ELF-1 (cell line): ENCODE data around the gene FNBP1.
"Not testable (repeated sequence)": the region's sequence is repeated elsewhere in the genome, so short reads cannot be mapped to it uniquely, and the experiment has no call there.

Experiments
- DNase-seq: peaks from one replicate; pipeline ENCODE4 v3.0.0-alpha.2; 2016; ENCODE audit warnings: low read depth, low spot score

FNBP1 gene

DNA sequence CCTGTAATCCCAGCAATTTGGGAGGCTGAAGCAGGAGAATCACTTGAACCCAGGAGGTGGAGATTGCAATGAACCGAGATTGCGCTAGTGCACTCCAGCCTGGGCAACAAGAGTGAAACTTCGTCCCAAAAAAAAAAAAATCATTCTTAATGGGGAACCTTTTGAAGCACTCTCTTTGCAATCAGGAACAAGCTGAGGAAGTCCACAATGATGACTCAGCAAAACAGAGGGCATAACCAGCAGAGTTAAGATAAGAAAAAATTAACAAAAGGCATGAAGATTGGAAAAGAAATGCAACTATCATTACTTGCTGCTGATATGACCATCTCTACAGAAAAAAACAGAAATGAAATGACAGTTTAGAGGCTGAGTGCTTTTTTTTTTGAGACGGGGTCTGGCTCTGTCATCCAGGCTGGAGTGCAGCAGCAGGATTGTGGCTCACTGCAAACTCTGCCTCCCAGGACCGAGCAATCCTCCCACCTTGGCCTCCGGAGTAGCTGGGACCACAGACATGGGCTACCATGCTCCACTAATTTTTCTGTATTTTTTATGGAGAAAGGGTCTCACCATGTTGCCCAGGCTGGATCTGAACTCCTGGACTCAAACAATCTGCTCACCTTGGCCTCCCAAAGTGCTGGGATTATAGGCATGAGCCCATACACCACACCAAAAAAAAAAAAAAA is 88.0 kb downstream of the FNBP1 start:
- DNase-seq: no peak

DNA sequence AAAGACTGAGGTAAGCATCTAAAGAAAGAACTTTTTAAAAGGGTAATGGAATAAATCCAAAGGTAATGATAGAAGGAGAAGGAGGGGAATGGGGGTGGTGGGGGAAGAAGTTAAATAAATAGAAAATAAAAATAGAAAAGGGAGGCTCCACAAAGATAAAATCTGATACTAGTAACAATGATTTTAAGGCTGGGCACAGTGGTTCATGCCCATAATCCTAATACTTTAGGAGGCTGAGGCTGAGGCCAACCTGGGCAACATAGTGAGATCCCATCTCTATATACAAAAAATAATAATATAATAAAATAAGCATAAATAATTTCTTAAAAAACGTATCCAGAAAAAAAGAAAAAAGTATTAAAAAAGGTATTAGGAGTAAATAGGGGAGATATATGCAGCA is 89.3 kb downstream of the FNBP1 start:
- DNase-seq: no peak

DNA sequence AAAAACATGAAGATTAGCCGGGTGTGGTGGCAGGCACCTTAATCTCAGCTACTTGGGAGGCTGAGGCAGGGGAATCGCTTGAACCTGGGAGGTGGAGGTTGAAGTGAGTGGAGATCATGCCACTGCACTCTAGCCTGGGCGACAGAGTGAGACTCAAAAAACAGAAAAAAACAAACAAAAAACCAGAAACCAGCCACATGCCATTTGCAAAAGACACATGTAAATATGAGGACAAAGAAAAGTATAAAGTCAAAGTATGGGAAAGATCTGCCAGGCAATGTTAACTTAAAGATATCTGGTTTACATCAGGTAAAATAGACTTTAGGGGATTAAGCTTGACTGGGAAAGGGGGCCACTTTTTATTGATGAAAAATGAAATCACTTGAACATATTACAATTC is 90.7 kb downstream of the FNBP1 start:
- DNase-seq: no peak

DNA sequence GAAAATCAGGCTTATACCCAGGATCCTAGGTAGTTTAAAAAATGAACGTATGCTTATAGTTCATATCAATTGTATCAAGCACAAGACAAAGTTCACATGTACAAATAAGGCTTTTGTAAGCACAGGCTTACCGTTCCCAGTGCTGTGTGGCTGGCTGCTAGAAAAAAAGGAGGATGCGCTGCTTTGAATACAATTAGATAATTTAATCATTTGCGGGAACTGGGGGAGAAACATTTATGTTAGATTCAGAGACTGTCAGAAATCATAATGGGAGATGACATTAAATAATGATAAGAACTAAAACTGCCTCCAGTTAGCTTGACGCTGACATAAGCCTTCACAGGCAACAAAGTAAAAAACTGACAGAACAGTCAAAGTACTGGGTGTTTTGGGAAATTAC is 93.2 kb downstream of the FNBP1 start:
- DNase-seq: no peak

DNA sequence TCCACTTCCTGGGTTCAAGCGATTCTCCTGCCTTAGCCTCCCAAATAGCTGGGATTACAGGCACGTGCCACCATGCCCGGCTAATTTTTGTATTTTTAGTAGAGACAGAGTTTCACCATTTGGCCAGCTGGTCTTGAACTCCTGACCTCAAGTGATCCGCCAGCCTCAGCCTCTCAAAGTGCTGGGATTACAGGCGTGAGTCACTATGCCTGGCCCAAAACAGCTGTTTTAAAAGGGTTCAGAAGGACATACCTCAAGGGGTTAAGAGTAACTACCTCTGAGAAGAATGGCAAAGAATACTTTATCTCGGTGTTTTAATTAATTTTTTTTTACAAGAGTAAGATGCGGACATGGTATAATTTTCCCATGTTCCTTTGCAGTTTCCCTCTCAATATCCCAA is 94.4 kb downstream of the FNBP1 start:
- not testable (repeated sequence) for DNase-seq

DNA sequence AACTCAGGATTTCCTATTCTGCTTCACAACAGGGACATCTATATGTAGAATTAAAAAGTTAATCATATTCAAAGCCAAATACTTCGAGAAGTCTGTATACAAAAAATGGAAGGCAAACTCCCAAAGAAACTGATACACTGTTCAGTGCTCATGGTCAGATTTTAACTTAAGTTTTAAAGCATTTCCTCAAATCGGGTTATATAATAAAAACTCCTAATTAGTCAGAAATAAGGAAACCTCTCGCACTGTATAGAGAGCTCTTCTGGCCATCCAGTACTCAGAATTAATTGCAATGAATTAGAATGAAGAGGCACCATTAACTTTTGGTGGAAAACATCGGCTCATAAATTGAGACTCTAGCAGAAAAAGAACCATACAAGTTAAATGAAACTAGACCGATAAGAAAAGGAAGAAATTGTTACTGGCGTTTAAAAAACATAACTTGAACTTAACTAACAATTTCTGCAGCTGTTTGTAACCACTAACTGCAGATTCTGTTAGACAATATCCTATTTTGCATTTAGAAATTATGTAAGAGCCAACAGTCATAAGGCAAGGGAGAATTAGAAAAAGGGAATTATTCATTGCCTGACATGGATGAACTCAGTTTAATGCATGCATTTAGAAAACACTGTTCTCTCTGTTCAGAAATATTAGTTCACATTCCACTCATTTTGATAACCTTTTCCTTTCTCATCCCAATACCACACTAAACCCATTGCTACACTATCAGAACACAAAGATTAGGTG is 96.6 kb downstream of the FNBP1 start:
- no peak for DNase-seq

DNA sequence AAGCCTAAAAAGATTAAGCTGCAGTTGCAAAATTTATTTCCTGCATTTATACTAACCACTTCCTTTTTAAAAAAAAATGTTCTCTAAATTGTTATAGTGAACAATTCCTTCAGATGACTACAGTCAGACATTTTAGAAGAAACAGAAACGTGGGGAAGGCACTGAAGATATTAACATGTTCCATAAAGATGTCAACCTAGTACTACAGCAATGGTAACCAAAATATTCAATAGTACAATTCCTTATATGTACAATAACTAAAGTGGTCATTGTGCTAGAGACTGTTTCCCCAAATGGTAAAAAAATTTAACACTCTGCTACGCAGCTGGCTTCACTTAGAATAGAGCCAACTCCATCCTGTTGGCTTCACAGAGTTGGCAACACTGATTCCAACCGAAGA is 97.7 kb downstream of the FNBP1 start:
- DNase-seq: no peak

DNA sequence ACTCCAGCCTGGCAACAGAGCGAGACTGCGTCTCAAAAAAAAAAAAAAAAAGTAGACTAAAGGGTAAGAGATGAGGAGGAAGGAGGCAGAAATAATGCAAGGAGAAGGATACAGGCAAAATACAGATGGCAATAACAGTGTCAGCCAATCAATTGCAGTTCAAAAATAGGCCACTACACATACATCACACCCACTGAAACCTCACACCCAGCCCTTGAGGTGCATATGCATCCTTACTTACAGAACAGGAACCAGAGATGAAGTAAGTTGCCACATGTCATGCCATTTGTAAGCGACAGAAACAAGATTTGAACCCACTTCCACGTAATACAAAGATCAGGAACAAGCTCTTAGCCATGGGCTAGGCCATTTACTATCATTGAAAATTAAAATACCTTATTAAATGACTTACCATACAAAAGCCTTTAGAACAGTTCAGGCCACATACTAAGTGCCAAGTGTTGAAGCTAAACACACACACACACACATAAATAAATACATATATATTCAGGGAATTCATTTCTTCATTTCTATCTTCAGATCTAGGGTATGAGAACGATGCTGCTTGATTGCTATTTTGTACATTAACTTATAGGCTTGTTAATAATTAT is 98.4 kb downstream of the FNBP1 start:
- DNase-seq: no peak

DNA sequence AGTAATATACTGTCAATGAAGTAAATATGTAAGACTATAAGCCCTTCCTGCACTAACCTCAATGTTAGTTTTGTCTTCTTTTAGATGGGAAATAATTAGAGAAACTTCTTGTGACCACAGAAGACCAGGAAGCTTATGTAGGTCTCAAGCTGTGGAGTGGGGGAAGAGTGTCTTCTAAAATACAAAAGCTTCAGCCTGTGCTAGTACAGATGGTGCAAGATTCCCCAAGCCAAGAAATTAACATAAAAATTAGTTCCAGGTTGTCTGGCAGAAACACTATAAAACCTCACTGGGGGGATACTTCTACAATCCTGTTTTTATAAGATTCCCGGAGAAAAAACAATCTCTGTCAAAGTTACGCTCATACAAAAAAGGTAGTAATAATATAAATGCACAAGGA is 103.6 kb downstream of the FNBP1 start:
- DNase-seq: no peak

DNA sequence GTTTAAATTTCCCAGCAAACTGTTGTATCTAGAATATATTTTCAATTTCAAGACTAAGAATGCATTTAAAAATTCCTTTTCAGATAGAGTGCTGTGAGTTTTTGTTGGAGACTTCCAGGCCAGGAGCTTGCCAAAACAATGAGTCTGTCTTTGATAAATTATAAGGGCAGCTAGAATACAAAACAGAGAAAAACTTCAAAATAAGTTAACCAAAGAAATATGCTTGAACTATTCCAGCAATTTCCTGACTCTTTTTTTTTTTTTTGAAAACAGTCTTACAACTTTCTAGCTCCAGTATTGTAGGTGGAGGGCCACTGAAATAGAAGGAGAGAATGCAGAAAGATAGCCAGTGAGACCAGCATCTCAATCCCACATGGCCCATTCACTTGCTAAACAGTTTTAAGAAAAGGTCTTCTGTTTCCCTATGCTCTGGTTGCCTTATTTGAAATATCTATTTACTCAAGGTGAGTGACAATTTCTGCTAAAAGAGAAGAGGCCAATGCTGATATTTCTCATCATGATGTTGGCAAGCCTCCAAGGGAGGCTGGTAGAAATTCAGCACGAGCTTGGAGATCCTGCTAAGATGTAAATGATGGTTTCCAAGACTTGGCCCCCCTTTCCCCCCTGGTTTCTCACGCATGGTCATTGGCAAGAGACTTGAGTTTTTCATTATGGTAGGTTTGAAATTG is 104.6 kb downstream of the FNBP1 start:
- no peak for DNase-seq

DNA sequence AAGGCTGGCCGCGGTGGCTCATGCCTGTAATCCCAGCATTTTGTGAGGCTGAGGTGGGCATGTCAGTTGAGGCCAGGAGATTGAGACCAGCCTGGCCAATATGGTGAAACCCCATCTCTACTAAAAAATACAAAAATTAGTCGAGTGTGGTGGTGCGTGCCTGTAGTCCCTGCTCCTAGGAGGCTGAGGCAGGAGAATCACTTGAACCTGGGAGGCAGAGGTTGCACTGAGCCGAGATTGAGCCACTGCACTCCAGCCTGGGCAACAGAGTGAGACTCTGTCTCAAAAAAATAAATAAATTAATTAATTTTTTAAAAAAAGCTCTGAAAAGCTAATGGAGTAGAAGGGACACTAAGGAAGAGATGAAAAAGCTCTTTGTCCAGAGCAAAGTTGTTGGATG is 105.1 kb downstream of the FNBP1 start:
- DNase-seq: not testable (repeated sequence)

DNA sequence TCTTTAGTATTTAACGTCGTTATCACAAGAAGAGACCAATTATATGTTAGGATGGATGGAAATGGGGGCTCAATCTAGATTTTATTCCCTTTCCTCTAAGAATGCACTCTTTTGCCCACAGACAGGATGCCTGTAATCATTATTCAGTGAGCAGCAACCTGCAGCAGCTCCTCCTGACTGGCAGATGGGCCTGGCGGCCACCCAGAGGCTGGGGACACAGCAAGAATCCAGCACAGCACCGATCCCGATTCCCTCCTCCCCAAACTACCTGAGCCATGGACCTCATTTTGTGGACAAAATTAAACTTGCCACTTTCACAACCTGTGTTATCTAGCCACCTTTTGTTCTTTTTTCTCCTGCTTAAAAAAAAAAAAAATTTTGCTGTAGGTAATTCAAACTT is 106.8 kb downstream of the FNBP1 start:
- no peak for DNase-seq

DNA sequence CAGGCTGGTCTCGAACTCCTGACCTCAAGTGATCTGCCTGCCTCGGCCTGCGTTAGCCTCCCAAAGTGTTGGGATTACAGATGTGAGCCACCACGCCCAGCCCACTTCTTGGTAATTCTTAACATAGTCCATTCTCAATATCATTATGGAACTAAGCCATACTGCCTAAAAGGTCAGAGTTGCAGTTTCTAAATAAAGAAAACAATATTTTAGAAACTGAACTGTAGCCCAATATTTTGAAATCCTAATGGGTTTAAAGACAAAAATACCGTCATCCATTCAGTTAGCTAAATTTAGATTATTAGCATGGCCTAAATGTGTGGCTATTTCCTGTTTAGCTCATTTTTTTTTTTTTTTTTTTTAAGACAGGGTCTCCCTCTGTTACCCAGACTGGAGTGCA is 108.2 kb downstream of the FNBP1 start:
- DNase-seq: no peak

DNA sequence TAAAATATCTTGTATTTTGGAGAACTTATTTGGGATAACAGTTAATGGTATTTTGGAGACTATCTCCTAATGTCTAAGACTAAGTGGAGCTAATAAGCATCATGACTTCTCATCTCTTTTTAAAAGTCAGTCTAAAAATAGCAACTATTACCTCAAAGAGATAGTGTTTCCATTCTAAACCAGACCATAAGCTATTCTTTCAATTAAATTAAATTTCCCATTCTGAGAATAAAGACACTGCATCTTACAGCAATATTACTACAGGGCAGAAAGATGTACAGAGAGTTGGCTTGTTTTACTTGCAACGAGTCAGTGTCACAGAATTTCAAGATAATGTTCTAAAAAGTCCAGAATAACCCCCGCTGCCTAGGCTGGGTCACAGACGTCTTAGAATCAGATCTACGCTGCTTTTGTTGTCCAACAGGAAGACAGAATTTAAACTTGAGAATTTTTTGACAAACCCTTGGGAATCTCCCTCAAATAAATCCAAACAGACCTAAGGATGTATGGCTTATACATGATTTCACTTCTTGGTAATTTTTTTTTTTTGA is 108.9 kb downstream of the FNBP1 start:
- DNase-seq: no peak

DNA sequence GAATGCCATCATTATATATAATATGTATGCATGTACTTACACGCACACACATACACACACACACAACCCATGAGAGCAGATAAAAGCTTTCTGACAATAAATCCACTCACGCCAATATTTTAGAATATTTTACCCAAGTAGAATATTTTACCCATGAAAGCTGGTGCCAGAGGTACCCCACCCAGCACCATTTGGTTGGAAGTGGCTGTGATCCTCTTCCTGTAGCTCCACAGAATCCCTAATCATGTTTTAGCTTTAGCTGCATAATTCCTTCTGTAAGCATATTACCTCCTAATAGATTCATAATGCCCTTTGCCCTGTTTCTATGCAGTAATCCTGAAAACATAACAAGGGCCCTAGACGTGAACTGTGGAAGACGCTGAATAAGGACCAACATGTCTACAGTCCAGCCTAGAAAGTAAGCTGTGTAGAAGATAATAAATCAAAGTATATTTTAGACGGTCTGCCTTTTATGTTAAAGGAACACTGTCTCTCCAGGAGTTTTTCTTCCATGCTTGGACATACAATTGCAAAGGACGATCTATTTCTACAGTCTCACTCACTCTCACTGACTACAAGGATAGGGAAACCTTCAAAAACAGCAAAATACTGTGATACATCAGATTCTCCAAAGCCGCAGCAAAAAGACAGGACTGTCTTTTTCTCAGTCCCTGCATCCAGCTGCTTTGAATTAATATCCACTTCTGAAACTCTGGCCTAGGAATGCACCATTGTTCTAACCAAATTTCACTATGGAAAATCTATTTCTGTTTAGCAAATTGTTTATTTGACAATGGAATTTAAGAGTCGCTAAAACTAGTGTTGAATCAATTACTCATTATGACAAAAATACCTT is 109.6 kb downstream of the FNBP1 start:
- no peak for DNase-seq

DNA sequence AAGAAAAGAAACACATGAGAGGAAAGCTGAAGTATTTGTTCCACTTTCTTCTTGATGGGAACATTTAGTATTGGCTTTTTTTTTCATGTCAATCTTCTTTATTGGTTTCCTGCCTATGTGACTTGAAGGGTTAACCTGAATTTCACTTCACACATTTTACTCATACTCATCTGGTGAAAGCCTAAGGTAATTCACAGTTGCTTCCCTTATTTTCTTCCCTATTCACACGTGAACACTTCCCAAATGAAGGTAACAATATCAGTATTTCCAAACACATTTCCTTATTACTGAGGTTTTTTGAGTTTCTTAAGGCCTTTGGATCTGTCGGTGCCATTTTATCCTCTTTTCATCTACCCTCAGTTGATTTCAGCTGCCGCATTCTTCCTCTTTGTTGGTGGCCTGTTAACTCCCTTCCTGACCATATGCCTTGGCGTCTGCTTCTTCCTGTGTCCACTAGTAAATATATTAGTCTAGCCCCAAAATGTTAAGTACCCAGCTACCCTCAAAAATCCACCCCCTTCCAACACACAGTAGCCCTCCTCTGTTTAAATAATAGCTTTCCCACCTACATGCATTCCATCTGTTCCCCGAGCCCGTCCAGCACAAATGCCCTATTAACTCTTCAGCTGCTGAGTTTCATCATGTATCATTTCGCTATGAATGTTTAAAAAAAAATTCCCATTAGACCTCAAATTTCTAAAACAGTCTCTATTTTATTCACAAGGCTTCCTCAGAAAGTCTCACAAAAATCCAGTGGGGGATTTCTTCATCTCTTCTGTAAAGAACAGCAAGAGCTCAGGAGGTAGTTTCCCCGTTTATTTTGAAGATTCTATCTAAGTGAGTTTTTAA is 110.5 kb downstream of the FNBP1 start:
- no peak for DNase-seq

DNA sequence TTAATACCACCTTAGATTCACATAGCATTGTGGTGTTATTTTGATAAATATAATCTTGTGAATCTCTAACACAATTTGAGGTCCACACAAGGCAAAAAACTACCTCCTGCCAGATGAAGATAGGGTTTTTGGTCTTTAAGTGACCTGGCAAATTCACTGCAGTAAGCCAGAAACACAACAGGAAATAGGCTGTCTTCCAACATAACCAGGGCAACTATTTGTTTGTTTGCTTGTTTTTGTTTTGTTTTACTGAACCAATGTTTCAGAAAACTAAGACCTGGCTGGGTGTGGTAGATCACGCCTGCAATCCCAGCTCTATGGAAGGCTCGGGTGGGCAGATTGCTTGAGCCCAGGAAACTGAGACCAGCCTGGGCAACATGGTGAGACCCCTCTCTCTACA is 112.2 kb downstream of the FNBP1 start:
- no peak for DNase-seq

DNA sequence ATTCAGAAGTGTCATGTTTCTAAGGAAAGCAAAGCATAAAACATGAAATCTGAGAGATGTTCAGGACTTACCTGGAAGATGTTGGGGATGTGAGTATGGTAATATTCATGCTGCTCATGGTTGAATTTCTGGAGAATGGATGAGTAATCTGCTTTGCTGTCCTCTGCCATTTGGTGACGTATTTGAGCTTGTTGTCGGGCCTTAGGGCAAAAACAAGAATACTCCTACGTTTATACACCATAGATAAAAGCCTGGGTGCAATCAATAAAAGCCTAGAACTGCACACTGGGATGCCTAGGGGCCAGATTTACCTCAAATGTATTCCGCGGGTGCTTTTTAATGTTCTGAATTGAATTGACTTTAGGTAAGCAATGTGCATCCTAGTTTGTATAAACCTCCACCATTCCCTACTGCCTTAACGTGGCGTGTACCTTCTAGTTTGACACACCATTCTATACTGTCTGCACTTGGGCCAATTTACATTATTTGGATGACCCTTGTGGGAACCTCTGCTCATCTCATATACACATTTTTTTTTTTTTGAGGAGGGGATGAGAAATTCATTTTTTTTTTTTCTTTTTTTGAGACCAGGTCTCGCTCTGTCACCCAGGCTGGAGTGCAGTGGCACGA is 113.4 kb downstream of the FNBP1 start:
- no peak for DNase-seq

DNA sequence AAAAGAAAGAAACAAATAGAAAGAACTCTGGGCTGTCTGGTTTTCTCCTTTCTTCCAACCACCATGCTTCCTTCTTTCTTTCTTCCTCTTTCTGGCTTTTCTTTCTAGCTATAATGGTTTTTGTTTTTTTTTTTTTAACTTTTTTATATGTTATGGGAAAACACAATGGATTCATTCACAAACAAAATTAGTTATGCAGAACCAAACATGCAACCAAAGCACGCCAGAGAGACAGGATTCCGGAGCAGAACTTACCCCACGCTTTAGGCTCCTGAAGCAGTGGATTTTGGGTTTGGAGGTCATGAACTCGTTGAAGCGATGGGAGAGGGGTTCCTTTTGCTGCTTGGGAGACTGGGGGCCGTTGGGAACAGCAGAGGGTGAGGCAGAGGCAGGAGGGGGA is 119.4 kb downstream of the FNBP1 start:
- DNase-seq: no peak

DNA sequence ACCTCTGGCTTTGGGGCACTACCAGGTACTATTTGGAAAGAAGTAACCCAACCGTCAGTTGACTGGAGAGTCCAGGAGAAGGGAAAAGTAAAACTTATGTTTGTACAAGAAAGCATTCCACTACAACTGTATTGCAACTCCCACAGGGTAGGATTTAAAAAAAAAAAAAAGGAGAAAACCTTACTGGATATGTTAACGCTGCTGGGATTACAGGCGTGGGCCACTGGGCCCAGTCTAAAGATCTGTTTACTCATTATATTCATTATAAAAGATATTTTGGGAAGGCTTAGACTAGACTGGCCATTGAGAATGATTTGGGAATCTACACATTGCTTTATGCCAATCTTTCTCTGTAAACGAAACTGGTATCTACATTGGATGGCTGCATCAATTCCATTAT is 121.1 kb downstream of the FNBP1 start:
- no peak for DNase-seq
